Adrenal gland (tissue), 12 donors: ENCODE data around the gene PORCN. TPM values are rescaled to one million over a fixed set of nuclear protein-coding genes. Genes with fewer than 3 reads are reported as not detected.

ENCODE experiments used
- DNase-seq, 7 donors: peaks; one replicate each; pipeline ENCODE4 v3.0.0-alpha.2; 2019 to 2020
- H3K27ac ChIP-seq, 5 donors: fragments of 200-600 bp; sonication (generic) in 4 of 5; 1 replicate in 3 of 5; 2 replicates in 2 of 5; pipeline versions ENCODE4 v1.5.1 to v1.8.0; 2016 to 2020; ENCODE audit warnings: mild to moderate bottlenecking in 1 of 5
- H3K27me3 ChIP-seq: fragments of 200-600 bp; 2 replicates; pipeline ENCODE4 v1.8.0; 2021
- H3K36me3 ChIP-seq, 2 donors: fragments of 200-600 bp; replicated peaks in 1 of 2; 1 replicate in 1 of 2; 2 replicates in 1 of 2; pipeline versions ENCODE4 v1.5.1 to v1.8.0; 2018 to 2022
- H3K4me1 ChIP-seq, 2 donors: fragments of 200-600 bp; replicated peaks in 1 of 2; 1 replicate in 1 of 2; 2 replicates in 1 of 2; pipeline versions ENCODE4 v1.5.1 to v1.8.0; 2018 to 2021
- H3K4me3 ChIP-seq, 4 donors: fragments of 200-600 bp; sonication (generic) in 3 of 4; one replicate each; pipeline ENCODE4 v1.5.1; 2016 to 2018
- H3K9me3 ChIP-seq, 3 donors: fragments of 200-600 bp; sonication (generic) in 1 of 3; replicated peaks in 1 of 3; 1 replicate in 2 of 3; 2 replicates in 1 of 3; pipeline versions ENCODE4 v1.5.1 to v1.8.0; 2016 to 2021
- POLR2A ChIP-seq, 2 donors: fragments of 450-650 bp; IDR thresholded peaks; one replicate each; pipeline ENCODE4 v1.6.1; 2017; ENCODE audit warnings: antibody characterized with exemption in 2 of 2, mild to moderate bottlenecking in 2 of 2, moderate library complexity in 1 of 2
- WGBS, 4 donors: extraction: QIAGEN DNeasy Blood & Tissue Kit in 2 of 4; methylation state at CpG; one replicate each; pipeline versions ENCODE4 v1.1.5 to v1.1.7; 2013 to 2017; 5-methylcytosine and 5-hydroxymethylcytosine counted together
- intact Hi-C, 2 donors: fragments of 100-400 bp; cut with DNase I; formaldehyde crosslinking; loops; one replicate each; pipeline versions ENCODE4 v1.14.1 to v1.15.0; 2022 to 2023
- polyA plus RNA-seq, 3 donors: library from polyadenylated mRNA; stranded (reverse); fragments of 200-250 nt in 2 of 3; fragments of 350-450 nt in 1 of 3; fragmentation: Illumina TruSeq in 1 of 3; extraction: RNeasy Lipid Tissue Mini Kit (QIAGEN cat#74804) in 1 of 3; gene quantifications; one replicate each; pipeline ENCODE4 v1.2.3, GENCODE V29; 2013 to 2014
- total RNA-seq, 9 donors: library from RNA; depleted of rRNA in 4 of 9; stranded (reverse); fragments of >200 nt in 4 of 9; fragments of 120-200 nt in 1 of 9; fragmentation: NEBNext Ultra II Directional in 1 of 9; extraction: Animal tissue kit (Norgen Biotek cat#: 25700) in 1 of 9; gene quantifications; one replicate each; pipeline versions ENCODE4 v1.1.0 to v1.2.4, GENCODE V29; 2013 to 2023
- TF ChIP-seq, protein P1 (sequence below), 6 experiments: fragments of 450-650 bp in 4 of 6; fragments of 200-600 bp in 2 of 6; sonication (generic) in 1 of 6; IDR thresholded peaks; 1 replicate in 5 of 6; 2 replicates in 1 of 6; pipeline versions ENCODE4 v1.5.1 to v1.8.0; 2016 to 2021; ENCODE audit warnings: antibody characterized with exemption in 6 of 6, mild to moderate bottlenecking in 2 of 6, moderate library complexity in 1 of 6
- donor health status: healthy with polysubstance abuse.
- donor health status: Bipolar disorder and iron deficiency.
- donor health status: DM: yes; HTN: yes; CAD: no.
- donor health status: DM: no; HTN: no; CAD: no.
- donor health status: DM: no; HTN: no; CAD: no.
- donor health status: DM: yes; HTN: yes; CAD: no.

PORCN gene
- total and polyA plus RNA-seq, 12 donors: 9.5 to 290 (median 86.3) TPM

DNA sequence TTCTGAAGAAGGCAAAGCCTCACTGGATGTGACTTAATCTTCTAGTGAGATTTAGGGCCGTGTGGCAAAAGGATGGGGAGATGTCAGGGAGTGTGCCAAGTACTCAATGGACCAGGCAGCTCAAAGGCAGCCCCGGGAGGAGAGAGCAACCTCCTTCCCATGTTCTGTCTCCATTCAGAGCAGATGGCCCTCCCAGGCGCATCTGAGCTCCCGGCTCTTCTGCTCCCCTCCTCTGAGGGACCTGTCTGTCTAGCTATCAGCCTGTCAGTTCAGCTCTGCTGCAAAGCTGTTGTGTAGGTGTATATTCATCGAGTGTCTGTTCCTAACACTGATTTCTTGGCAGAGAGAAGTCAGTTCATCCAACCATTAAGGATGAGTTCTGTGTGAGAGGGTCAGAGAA is 10.9 kb upstream of the PORCN start:
- H3K4me3 ChIP-seq: no peak overlapping the region
- no peak for DNase-seq
- TF ChIP-seq, protein P1, sequence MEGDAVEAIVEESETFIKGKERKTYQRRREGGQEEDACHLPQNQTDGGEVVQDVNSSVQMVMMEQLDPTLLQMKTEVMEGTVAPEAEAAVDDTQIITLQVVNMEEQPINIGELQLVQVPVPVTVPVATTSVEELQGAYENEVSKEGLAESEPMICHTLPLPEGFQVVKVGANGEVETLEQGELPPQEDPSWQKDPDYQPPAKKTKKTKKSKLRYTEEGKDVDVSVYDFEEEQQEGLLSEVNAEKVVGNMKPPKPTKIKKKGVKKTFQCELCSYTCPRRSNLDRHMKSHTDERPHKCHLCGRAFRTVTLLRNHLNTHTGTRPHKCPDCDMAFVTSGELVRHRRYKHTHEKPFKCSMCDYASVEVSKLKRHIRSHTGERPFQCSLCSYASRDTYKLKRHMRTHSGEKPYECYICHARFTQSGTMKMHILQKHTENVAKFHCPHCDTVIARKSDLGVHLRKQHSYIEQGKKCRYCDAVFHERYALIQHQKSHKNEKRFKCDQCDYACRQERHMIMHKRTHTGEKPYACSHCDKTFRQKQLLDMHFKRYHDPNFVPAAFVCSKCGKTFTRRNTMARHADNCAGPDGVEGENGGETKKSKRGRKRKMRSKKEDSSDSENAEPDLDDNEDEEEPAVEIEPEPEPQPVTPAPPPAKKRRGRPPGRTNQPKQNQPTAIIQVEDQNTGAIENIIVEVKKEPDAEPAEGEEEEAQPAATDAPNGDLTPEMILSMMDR (IDR thresholded peaks at IDR 0.05): no peak
- TF ChIP-seq POLR2A (IDR thresholded peaks at IDR 0.05): no peak
- WGBS, 4 donors: 48 to 63% (median 56%) methylated on average over 2 to 5 of the region's 5 CpGs
- H3K9me3 ChIP-seq: no peaks in the 10 kb centered on the region
- no peaks in the 10 kb centered on the region for H3K27me3 ChIP-seq
- H3K36me3 ChIP-seq: no peaks in the 10 kb centered on the region
- intact Hi-C loops: loop anchor here in 1 of 2 donors (10.0 kb wide), 1 partner anchor 413 kb away; no protein-coding TSS in a partner anchor
- H3K27ac ChIP-seq: peak overlapping the region in 3 of 5 donors; percentile 28 to 65 (median 30)
- no peaks in the 10 kb centered on the region for H3K4me1 ChIP-seq

GRCh38 chrX:48498374-48498809 is 10.4 kb upstream of the PORCN start:
- DNase-seq: peak; percentile 53 to 84 (median 69)
- Histone ChIP-seq H3K36me3 (no peaks in the 10 kb centered on the region), H3K4me1 (no peaks in the 10 kb centered on the region), H3K27ac (peak overlapping the region in 2 of 5 donors; percentile 28 to 65), H3K9me3 (no peaks in the 10 kb centered on the region), H3K27me3 (no peaks in the 10 kb centered on the region), H3K4me3 (no peak overlapping the region)
- TF ChIP-seq, protein P1 (IDR thresholded peaks at IDR 0.05): no peak
- TF ChIP-seq POLR2A (IDR thresholded peaks at IDR 0.05): peak in 1 of 2 donors; percentile 49
- 29 to 57% (median 50%) methylated on average over 6 of the region's 6 CpGs for WGBS, 4 donors
- intact Hi-C loops: loop anchor here in 1 of 2 donors (10.0 kb wide), 1 partner anchor 414 kb away; no protein-coding TSS in a partner anchor

- Histone ChIP-seq H3K4me3 (no peak overlapping the region), H3K4me1 (peaks cover 0 to 6% of the 10 kb centered on the region in 2 donors), H3K27me3 (no peaks in the 10 kb centered on the region), H3K36me3 (no peaks in the 10 kb centered on the region), H3K9me3 (no peaks in the 10 kb centered on the region), H3K27ac (peak overlapping the region in 1 of 5 donors; percentile 49)
- WGBS, 4 donors: 58 to 71% (median 66%) methylated on average over 7 of the region's 7 CpGs
- TF ChIP-seq, protein P1 (IDR thresholded peaks at IDR 0.05): no peak
- TF ChIP-seq POLR2A (IDR thresholded peaks at IDR 0.05): no peak
- DNase-seq: peak in 6 of 7 donors; percentile 40 to 69 (median 62)
- intact Hi-C loops: no loop called here
These were observed 4.5 kb upstream of the PORCN start for GRCh38 chrX:48504261-48504660.

GRCh38 chrX:48505481-48505880 is 3.3 kb upstream of the PORCN start:
- no peaks in the 10 kb centered on the region for H3K36me3 ChIP-seq
- H3K9me3 ChIP-seq: no peaks in the 10 kb centered on the region
- no peak for TF ChIP-seq POLR2A (IDR thresholded peaks at IDR 0.05)
- TF ChIP-seq, protein P1 (IDR thresholded peaks at IDR 0.05): no peak
- peak in 4 of 7 donors; percentile 38 to 69 (median 54) for DNase-seq
- peak overlapping the region in 2 of 5 donors; percentile 32 to 42 for H3K27ac ChIP-seq
- intact Hi-C loops: no loop called here
- no peaks in the 10 kb centered on the region for H3K27me3 ChIP-seq
- H3K4me3 ChIP-seq: no peak overlapping the region
- WGBS, 4 donors: 31 to 54% (median 41%) methylated on average over 5 of the region's 5 CpGs
- H3K4me1 ChIP-seq: peaks cover 0 to 6% of the 10 kb centered on the region in 2 donors
